ENCODE measurements around the gene LRRK1.

LRRK1 gene

DNA sequence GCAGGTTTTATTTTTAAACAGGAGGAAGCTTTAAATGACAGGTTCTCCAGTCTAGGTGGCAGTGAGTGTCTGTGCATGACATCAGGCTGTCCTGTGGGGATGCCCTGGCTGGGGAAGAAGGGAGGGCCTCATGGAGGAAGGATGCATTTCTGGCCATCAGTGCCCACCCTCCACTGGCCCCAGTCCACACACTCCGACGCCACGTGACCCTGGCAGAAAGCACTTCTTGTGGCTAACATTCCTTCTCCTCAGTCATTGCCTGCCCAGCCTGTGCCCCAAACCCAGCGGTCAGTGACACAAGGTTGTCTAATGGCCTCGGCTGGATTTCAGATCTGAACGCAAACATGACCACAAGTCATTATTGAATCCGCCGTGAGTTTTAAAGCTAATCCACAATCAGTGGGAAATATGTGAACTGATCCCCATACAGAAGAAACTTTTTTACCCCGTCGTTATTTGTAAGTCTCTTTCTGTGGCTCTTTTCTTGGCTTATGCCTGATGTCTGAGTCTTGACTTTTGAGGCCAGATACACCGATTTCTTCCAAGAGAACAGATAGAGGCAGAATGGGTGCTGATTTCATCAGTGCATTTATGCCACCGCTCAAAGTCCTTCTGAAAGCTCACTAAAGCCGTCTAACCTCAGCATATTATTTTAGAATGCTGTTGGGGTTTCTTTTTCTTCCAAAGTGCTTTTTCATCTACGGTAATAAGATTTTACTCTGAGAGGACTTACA, 17.3 kb upstream of the LRRK1 start:
- Histone ChIP-seq H3K9ac (ENCODE audit: low read length in 2 of 2) (peak overlapping the region; percentile 21 to 58), H3K4me3 (ENCODE audit: low read length in 2 of 2) (peak overlapping the region; percentile 55 to 71)

DNA sequence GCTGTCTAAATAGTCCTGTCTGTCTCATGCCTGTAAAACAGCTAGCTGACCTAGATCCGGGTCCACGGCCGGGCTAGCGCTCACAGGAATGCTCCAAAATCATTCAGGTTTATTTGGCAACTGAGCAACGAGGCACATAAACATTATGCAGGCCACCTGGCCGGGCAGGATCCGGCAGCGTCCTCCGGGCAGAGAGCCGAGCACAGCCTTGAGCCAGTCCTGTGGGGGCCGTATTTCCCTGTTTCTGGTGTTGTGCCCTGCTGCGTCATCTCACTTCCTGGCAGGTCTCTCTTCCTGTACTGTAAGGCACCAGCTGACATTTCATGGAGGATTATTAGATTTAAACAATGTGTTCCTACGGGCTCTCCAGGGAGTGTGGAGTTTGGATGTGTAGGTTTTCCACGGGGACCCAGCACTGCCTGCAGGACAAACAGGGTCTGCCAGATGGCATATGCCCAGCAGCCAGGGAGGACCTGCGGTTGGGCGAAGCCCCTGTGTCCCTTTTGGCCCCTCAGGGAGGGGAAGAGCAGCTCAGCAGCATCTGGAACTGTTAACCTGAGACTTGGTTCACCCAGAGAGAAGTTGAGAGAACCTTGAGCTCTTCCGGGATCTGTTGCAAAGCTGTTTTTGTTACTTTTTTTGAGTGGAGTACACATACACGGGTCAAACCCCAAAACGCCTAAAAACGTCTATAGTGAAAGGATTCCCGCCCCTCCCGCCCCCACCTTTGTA, 16.6 kb upstream of the LRRK1 start:
- Histone ChIP-seq H3K9ac (ENCODE audit: low read length in 2 of 2) (peak overlapping the region; percentile 58), H3K36me3 (ENCODE audit: control insufficient read depth in 2 of 2, insufficient read depth in 2 of 2, low read length in 2 of 2) (no peaks in the 10 kb centered on the region)

More for the DNA sequence above, 17.3 kb upstream of the LRRK1 start:
- Histone ChIP-seq H3K27me3 (ENCODE audit: control insufficient read depth in 1 of 2, insufficient read depth in 2 of 2, low read length in 2 of 2) (peaks cover 2% of the 10 kb centered on the region in 2 donors), H3K9me3 (ENCODE audit: control insufficient read depth in 2 of 2, low read length in 2 of 2) (no peaks in the 10 kb centered on the region), H3K36me3 (ENCODE audit: control insufficient read depth in 2 of 2, insufficient read depth in 2 of 2, low read length in 2 of 2) (no peaks in the 10 kb centered on the region), H3K27ac (ENCODE audit: low read length) (peak overlapping the region; percentile 76), H3K4me1 (ENCODE audit: control insufficient read depth, insufficient read depth, low read length) (peaks cover 17% of the 10 kb centered on the region)

DNA sequence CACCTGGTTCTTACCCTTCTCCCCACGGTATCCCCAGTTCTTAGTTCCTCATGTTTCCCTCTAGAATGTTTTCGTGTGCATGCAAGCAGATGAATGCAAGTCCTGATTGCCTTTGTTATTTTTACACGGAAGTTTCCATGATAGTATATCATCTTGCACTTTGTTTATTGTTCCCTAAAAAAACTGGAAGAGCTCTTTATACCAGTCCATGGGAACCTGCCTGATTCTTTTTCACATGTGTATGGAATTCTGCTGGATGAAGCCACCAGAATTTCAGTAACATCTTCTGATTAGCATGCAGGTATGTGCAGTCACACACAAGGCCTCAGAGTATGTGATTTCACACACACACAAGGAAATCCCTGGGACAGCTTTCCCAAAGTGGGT, 16.0 kb upstream of the LRRK1 start:
- peak overlapping the region; percentile 76 for H3K27ac ChIP-seq (ENCODE audit: low read length)
- no peaks in the 10 kb centered on the region for H3K36me3 ChIP-seq (ENCODE audit: control insufficient read depth in 2 of 2, insufficient read depth in 2 of 2, low read length in 2 of 2)
- H3K4me1 ChIP-seq (ENCODE audit: control insufficient read depth, insufficient read depth, low read length): peaks cover 17% of the 10 kb centered on the region
- H3K9ac ChIP-seq (ENCODE audit: low read length in 2 of 2): no peak overlapping the region
- no peak overlapping the region for H3K4me3 ChIP-seq (ENCODE audit: low read length in 2 of 2)
- H3K9me3 ChIP-seq (ENCODE audit: control insufficient read depth in 2 of 2, low read length in 2 of 2): no peaks in the 10 kb centered on the region
- H3K27me3 ChIP-seq (ENCODE audit: control insufficient read depth in 1 of 2, insufficient read depth in 2 of 2, low read length in 2 of 2): peaks cover 0 to 2% of the 10 kb centered on the region in 2 donors

More for the DNA sequence above, 16.6 kb upstream of the LRRK1 start:
- peak overlapping the region; percentile 76 for H3K27ac ChIP-seq (ENCODE audit: low read length)
- peak overlapping the region; percentile 55 to 71 for H3K4me3 ChIP-seq (ENCODE audit: low read length in 2 of 2)
- peaks cover 17% of the 10 kb centered on the region for H3K4me1 ChIP-seq (ENCODE audit: control insufficient read depth, insufficient read depth, low read length)
- H3K27me3 ChIP-seq (ENCODE audit: control insufficient read depth in 1 of 2, insufficient read depth in 2 of 2, low read length in 2 of 2): peaks cover 2% of the 10 kb centered on the region in 2 donors
- no peaks in the 10 kb centered on the region for H3K9me3 ChIP-seq (ENCODE audit: control insufficient read depth in 2 of 2, low read length in 2 of 2)

DNA sequence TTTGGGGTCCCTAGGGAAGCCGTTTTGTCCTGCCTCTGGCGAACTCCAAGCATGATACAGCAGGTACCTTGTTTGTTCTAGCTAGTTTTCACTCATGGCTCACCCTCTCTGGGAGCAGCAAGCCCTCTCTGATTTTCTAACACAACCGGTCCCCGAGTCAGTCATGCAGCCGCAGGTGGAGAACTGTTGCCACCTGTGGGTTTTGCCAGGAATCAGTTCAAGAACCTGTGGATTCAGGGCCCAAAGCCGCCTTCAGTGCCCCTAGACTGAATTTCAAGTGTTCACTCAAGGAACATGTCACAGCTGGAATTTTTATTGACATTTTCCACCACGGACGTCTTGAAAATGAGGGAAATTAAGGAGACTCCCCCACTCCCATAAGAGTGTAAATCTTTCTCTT, 13.3 kb upstream of the LRRK1 start:
- Histone ChIP-seq H3K27me3 (ENCODE audit: control insufficient read depth in 1 of 2, insufficient read depth in 2 of 2, low read length in 2 of 2) (peaks cover 0 to 5% of the 10 kb centered on the region in 2 donors), H3K27ac (ENCODE audit: low read length) (no peak overlapping the region), H3K36me3 (ENCODE audit: control insufficient read depth in 2 of 2, insufficient read depth in 2 of 2, low read length in 2 of 2) (no peaks in the 10 kb centered on the region), H3K4me1 (ENCODE audit: control insufficient read depth, insufficient read depth, low read length) (peaks cover 15% of the 10 kb centered on the region), H3K9me3 (ENCODE audit: control insufficient read depth in 2 of 2, low read length in 2 of 2) (no peaks in the 10 kb centered on the region), H3K9ac (ENCODE audit: low read length in 2 of 2) (no peak overlapping the region), H3K4me3 (ENCODE audit: low read length in 2 of 2) (no peak overlapping the region)

DNA sequence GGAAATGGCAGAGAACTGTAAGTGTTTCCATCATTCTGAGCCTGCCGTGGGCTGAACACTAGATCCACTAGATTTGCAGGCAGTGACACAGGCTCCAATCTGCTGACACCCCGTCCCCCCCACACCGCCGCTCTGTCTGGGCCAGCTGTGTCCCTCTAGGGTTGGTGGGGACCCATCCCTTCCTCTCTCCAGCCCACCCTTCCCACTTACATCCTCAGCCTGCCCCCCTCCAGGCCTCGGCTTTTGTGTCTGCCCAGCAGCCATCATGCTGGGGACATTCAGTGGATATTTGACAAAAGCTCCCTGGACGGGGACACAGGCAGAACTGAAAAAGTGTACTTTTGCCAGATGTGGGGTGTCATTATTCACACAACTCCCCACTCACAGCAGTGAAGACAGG, 10.7 kb upstream of the LRRK1 start:
- Histone ChIP-seq H3K27me3 (ENCODE audit: control insufficient read depth in 1 of 2, insufficient read depth in 2 of 2, low read length in 2 of 2) (peaks cover 0 to 5% of the 10 kb centered on the region in 2 donors), H3K9me3 (ENCODE audit: control insufficient read depth in 2 of 2, low read length in 2 of 2) (no peaks in the 10 kb centered on the region), H3K36me3 (ENCODE audit: control insufficient read depth in 2 of 2, insufficient read depth in 2 of 2, low read length in 2 of 2) (no peaks in the 10 kb centered on the region), H3K9ac (ENCODE audit: low read length in 2 of 2) (no peak overlapping the region), H3K27ac (ENCODE audit: low read length) (no peak overlapping the region), H3K4me1 (ENCODE audit: control insufficient read depth, insufficient read depth, low read length) (no peaks in the 10 kb centered on the region), H3K4me3 (ENCODE audit: low read length in 2 of 2) (no peak overlapping the region)

DNA sequence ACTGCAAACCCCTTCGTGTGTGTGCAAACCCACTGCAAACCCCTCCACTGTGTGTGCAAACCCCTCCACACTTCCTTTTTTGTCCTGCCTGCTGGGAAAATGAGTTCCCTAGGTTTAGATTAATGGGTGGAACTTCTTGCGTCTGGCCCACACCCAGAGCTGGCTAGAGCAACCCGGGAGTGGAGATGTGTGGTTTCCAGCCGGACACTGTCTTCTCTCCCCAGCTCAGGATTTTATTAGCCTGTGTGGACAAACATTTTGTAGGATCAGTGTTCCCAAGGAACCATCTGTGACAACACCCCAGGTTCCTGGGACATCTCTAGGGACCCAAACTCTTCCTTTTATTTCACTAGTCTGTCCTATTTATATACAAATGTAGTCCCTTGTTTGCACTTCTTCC, 9.6 kb upstream of the LRRK1 start:
- Histone ChIP-seq H3K9ac (ENCODE audit: low read length in 2 of 2) (no peak overlapping the region), H3K27me3 (ENCODE audit: control insufficient read depth in 1 of 2, insufficient read depth in 2 of 2, low read length in 2 of 2) (peaks cover 1 to 7% of the 10 kb centered on the region in 2 donors), H3K4me1 (ENCODE audit: control insufficient read depth, insufficient read depth, low read length) (no peaks in the 10 kb centered on the region), H3K4me3 (ENCODE audit: low read length in 2 of 2) (no peak overlapping the region), H3K36me3 (ENCODE audit: control insufficient read depth in 2 of 2, insufficient read depth in 2 of 2, low read length in 2 of 2) (no peaks in the 10 kb centered on the region), H3K27ac (ENCODE audit: low read length) (no peak overlapping the region), H3K9me3 (ENCODE audit: control insufficient read depth in 2 of 2, low read length in 2 of 2) (no peaks in the 10 kb centered on the region)

DNA sequence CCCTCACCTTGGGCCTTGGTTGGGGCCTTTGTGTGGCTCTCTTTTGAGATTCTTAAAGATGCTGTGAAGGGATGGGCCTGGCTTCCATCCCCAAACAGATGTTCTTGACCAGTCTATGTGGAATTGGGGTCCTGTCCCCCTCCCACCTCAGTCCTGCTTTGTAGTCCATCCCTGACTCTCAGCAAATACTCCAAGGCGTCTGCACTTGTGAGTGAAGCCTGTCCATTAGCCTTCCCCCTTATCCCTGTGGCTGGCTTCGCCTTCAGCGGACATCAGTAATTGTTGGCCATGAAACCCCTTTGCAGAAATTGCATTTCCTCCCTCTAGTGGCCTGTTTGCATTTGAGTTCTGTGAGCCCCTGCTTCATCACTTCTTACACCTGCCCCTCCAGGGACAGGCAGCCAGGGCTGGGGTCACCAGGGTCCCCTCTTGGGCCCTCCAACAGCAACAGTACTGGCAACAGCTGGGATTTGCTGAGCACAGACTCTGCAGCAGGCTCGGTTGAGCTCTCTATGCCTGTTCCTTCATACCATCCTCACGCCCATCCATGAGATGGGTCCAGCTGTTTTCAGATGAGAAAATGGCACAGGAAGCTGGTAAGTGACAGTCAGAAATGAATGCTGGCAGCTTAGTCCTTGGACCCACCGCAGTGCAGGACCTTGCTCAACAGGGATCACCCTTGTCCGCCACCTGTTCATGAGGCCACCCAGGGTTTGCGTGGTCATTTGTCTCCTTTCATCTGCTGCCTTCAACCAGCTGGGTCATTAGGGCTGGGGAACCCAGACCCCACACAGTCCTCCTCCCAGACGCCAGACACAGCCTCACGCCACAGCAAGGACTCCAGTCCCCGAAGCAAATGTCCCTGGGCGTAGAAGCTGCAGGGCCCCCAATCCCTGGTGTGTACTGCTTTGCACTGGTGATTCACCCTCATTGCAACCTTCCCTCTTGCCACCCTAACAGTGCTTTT, 8.9 kb upstream of the LRRK1 start:
- no peaks in the 10 kb centered on the region for H3K9me3 ChIP-seq (ENCODE audit: control insufficient read depth in 2 of 2, low read length in 2 of 2)
- H3K9ac ChIP-seq (ENCODE audit: low read length in 2 of 2): no peak overlapping the region
- no peak overlapping the region for H3K27ac ChIP-seq (ENCODE audit: low read length)
- no peaks in the 10 kb centered on the region for H3K36me3 ChIP-seq (ENCODE audit: control insufficient read depth in 2 of 2, insufficient read depth in 2 of 2, low read length in 2 of 2)
- H3K4me1 ChIP-seq (ENCODE audit: control insufficient read depth, insufficient read depth, low read length): no peaks in the 10 kb centered on the region
- H3K27me3 ChIP-seq (ENCODE audit: control insufficient read depth in 1 of 2, insufficient read depth in 2 of 2, low read length in 2 of 2): peaks cover 5 to 7% of the 10 kb centered on the region in 2 donors
- H3K4me3 ChIP-seq (ENCODE audit: low read length in 2 of 2): no peak overlapping the region

DNA sequence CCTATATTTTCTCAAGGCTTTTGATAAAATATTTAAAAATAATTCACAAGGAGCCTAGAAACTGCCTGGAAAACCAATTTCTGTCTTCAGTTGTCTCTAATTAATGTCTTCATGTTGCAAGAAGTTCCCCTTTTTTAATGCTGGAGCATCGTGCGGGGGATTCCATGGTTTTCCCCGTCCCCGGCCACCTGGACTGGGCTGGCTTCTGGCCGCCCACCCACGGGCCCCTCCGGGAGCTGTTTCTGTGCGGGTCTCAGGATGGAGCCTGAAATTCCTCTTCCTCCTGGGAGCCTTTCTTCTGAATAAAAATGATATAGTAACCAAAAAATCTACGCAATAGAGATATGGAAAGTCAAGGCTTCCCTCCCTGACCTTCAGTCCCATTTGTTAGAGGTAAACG, 8.1 kb upstream of the LRRK1 start:
- no peak overlapping the region for H3K4me3 ChIP-seq (ENCODE audit: low read length in 2 of 2)
- H3K4me1 ChIP-seq (ENCODE audit: control insufficient read depth, insufficient read depth, low read length): no peaks in the 10 kb centered on the region
- H3K9ac ChIP-seq (ENCODE audit: low read length in 2 of 2): no peak overlapping the region
- no peaks in the 10 kb centered on the region for H3K36me3 ChIP-seq (ENCODE audit: control insufficient read depth in 2 of 2, insufficient read depth in 2 of 2, low read length in 2 of 2)
- H3K27me3 ChIP-seq (ENCODE audit: control insufficient read depth in 1 of 2, insufficient read depth in 2 of 2, low read length in 2 of 2): peaks cover 5 to 7% of the 10 kb centered on the region in 2 donors
- no peaks in the 10 kb centered on the region for H3K9me3 ChIP-seq (ENCODE audit: control insufficient read depth in 2 of 2, low read length in 2 of 2)
- no peak overlapping the region for H3K27ac ChIP-seq (ENCODE audit: low read length)

DNA sequence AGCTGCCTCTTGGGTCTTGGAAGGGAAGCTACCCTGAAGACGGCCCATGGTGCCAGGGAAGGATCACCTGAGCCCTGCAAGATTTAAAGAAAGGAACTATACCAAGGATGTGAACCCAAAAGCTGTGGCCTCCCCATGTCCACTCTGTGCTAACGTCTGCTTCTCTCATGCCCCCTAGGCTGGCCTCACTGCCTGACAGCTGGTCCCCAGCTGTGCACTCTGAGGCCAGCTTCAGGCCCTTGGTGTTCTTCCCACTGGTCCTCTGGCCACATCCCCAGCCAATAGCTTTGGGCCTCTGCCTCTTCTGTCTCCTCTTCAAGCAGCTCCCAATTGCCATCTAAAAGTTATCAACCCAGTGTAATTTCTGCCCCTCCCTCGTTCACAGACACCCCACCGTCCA, 5.2 kb upstream of the LRRK1 start:
- Histone ChIP-seq H3K27ac (ENCODE audit: low read length) (no peak overlapping the region), H3K4me1 (ENCODE audit: control insufficient read depth, insufficient read depth, low read length) (peaks cover 10% of the 10 kb centered on the region), H3K9me3 (ENCODE audit: control insufficient read depth in 2 of 2, low read length in 2 of 2) (no peaks in the 10 kb centered on the region), H3K36me3 (ENCODE audit: control insufficient read depth in 2 of 2, insufficient read depth in 2 of 2, low read length in 2 of 2) (no peaks in the 10 kb centered on the region), H3K4me3 (ENCODE audit: low read length in 2 of 2) (no peak overlapping the region), H3K9ac (ENCODE audit: low read length in 2 of 2) (no peak overlapping the region), H3K27me3 (ENCODE audit: control insufficient read depth in 1 of 2, insufficient read depth in 2 of 2, low read length in 2 of 2) (peaks cover 12 to 13% of the 10 kb centered on the region in 2 donors)

DNA sequence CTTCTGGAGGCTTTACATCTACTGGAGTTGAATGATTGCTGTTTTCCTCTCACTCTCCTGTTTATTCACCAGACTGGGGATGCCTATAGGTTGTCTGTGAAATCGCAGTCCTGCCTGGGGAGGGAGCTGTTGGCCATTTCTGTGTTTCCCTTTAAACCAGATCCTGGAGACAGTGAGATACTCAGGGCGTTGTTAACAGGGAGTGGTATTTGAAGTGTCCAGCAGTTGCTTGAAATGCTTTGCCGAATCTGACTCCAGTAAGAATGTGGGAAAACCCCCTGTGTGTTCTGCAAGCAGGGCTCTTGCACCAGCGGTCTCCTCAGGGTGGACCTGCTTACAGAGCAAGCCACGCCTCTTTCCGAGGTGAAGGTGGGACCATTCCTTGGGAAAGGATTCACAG, 4.3 kb upstream of the LRRK1 start:
- Histone ChIP-seq H3K9me3 (ENCODE audit: control insufficient read depth in 2 of 2, low read length in 2 of 2) (no peaks in the 10 kb centered on the region), H3K4me3 (ENCODE audit: low read length in 2 of 2) (no peak overlapping the region), H3K27ac (ENCODE audit: low read length) (no peak overlapping the region), H3K9ac (ENCODE audit: low read length in 2 of 2) (no peak overlapping the region), H3K27me3 (ENCODE audit: control insufficient read depth in 1 of 2, insufficient read depth in 2 of 2, low read length in 2 of 2) (peaks cover 13 to 16% of the 10 kb centered on the region in 2 donors), H3K36me3 (ENCODE audit: control insufficient read depth in 2 of 2, insufficient read depth in 2 of 2, low read length in 2 of 2) (no peaks in the 10 kb centered on the region), H3K4me1 (ENCODE audit: control insufficient read depth, insufficient read depth, low read length) (peaks cover 14% of the 10 kb centered on the region)

Data from stomach smooth muscle (tissue), 2 donors.